Esophagus muscularis mucosa (tissue), 4 donors: ENCODE results near the gene TSSK2. TPM values are rescaled to one million over a fixed set of nuclear protein-coding genes. Genes with fewer than 3 reads are reported as not detected.

Source experiments
- DNase-seq: peaks from one replicate; pipeline ENCODE4 v3.0.0-alpha.2; 2017; ENCODE audit errors: extremely low spot score
- H3K27ac ChIP-seq, 4 donors: fragments of 200-600 bp; sonication (generic); replicated peaks in 1 of 4; 1 replicate in 3 of 4; 2 replicates in 1 of 4; pipeline ENCODE4 v1.5.1; 2016 to 2019; ENCODE audit warnings: mild to moderate bottlenecking in 1 of 4
- H3K27me3 ChIP-seq, 4 donors: fragments of 200-600 bp; sonication (generic); one replicate each; pipeline versions ENCODE4 v1.5.1 to v1.6.0; 2016 to 2019
- H3K36me3 ChIP-seq, 4 donors: fragments of 200-600 bp; sonication (generic); one replicate each; pipeline ENCODE4 v1.5.1; 2016 to 2019
- H3K4me1 ChIP-seq, 4 donors: fragments of 200-600 bp; sonication (generic); one replicate each; pipeline ENCODE4 v1.5.1; 2016 to 2019
- H3K4me3 ChIP-seq, 4 donors: fragments of 200-600 bp; sonication (generic); 1 replicate in 2 of 4; 2 replicates in 2 of 4; pipeline ENCODE4 v1.5.1; 2016 to 2019; ENCODE audit warnings: mild to moderate bottlenecking in 4 of 4, moderate library complexity in 1 of 4
- H3K9me3 ChIP-seq, 4 donors: fragments of 200-600 bp; sonication (generic); 1 replicate in 3 of 4; 2 replicates in 1 of 4; pipeline ENCODE4 v1.5.1; 2016 to 2019
- CTCF ChIP-seq, 3 experiments: fragments of 200-600 bp in 2 of 3; fragments of 450-650 bp in 1 of 3; sonication (generic) in 2 of 3; IDR thresholded peaks; one replicate each; pipeline ENCODE4 v1.5.1; 2017 to 2019; ENCODE audit warnings: antibody characterized with exemption in 3 of 3, mild to moderate bottlenecking in 2 of 3, moderate library complexity in 1 of 3
- EP300 ChIP-seq: sonication (generic); formaldehyde crosslinking; IDR thresholded peaks from one replicate; pipeline ENCODE4 v1.6.1; 2017; ENCODE audit warnings: antibody characterized with exemption
- POLR2A ChIP-seq: fragments of 450-650 bp; IDR thresholded peaks from one replicate; pipeline ENCODE4 v1.6.1; 2017; ENCODE audit warnings: antibody characterized with exemption, moderate library complexity, mild to moderate bottlenecking, low read depth
- POLR2AphosphoS5 ChIP-seq, 2 donors: sonication (generic); formaldehyde crosslinking; IDR thresholded peaks; one replicate each; pipeline ENCODE4 v1.6.1; 2017; ENCODE audit warnings: antibody characterized with exemption in 2 of 2
- WGBS: methylation state at CpG from one replicate; pipeline ENCODE4 v1.1.5; 2018; 5-methylcytosine and 5-hydroxymethylcytosine counted together
- intact Hi-C: fragments of 100-400 bp; cut with DNase I; formaldehyde crosslinking; loops from one replicate; pipeline ENCODE4 v1.15.1; 2023
- total RNA-seq, 4 donors: library from RNA; depleted of rRNA; stranded (reverse); fragments of >200 nt; gene quantifications; one replicate each; pipeline versions ENCODE4 v1.1.0 to v1.2.1, GENCODE V29; 2016

TSSK2 gene
- total RNA-seq, 4 donors from 2014 or later: not detected

DNA sequence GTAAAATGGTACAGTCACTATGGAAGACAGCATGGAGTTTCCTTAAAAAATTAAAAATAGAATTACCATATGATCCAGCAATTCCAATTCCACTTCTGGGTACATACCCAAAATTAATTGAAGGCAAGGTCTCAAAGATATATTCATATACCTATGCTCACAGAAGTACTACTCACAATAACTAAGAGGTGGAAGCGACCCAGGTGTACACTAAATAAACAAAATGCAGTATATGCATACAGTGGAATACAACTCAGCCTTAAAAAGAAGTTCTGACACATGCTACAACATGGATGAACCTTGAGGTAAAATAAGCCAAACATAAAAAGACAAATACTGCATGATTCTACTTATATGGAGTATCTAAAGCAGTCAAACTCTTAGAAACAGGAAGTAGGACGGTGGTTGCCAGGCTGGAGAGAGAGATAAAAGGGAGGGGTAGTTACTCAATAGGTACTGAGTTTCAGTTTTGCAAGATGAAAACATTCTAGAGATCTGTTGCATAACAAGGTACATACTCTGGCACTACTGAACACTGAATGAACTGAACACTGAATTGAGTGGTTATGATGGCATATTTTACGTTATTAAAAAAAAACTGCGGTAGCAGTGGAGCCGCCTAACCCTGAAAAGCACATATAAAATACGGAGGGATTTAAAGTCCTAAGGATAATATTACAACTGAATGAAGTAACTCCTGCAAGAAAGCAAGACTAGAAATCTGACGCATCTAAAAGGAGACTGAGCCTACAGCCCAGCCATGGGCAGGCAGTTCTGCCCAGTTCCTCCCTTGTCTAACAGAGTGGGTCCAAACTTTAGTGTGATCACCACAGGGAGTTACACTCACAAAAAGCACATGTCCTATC, 21.7 kb upstream of the TSSK2 start:
- TF ChIP-seq EP300 (no peak), POLR2AphosphoS5 (IDR thresholded peaks at IDR 0.05) (peak in 1 of 2 donors; percentile 52)
- 70% methylated on average over 7 of the region's 7 CpGs for WGBS
- H3K27me3 ChIP-seq: no peaks in the 10 kb centered on the region
- H3K27ac ChIP-seq: peak overlapping the region; percentile 1 to 42 (median 30)
- H3K9me3 ChIP-seq: no peaks in the 10 kb centered on the region
- no peak overlapping the region for H3K4me3 ChIP-seq
- H3K4me1 ChIP-seq: peaks cover 52 to 84% (median 77%) of the 10 kb centered on the region in 4 donors
- DNase-seq: no peak
- no peaks in the 10 kb centered on the region for H3K36me3 ChIP-seq
- intact Hi-C loops: no loop called here

DNA sequence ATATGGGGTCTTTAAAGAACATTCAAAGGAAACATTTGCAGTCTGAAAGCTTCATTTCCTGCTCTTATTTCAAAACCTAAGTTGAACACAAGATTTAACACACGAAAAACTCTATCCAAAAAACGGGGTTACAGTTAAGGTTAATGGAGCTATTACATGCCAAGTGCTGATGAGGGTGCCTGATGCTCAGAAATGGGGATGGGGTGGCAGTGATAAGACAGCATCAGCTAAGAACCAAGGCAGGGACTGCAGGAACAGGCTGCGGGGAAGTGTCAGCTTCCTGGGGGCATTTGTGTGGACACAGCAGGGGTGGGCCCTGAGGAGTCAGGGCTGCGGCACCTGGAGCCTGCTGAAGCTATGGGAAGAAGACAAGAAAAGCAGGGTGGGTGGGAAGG, 21.0 kb upstream of the TSSK2 start:
- Histone ChIP-seq H3K9me3 (no peaks in the 10 kb centered on the region), H3K27me3 (no peaks in the 10 kb centered on the region), H3K36me3 (no peaks in the 10 kb centered on the region), H3K4me3 (no peak overlapping the region), H3K27ac (peak overlapping the region in 3 of 4 donors; percentile 23 to 42 (median 38)), H3K4me1 (peaks cover 52 to 84% (median 77%) of the 10 kb centered on the region in 4 donors)
- intact Hi-C loops: no loop called here
- no peak for DNase-seq
- TF ChIP-seq POLR2AphosphoS5 (IDR thresholded peaks at IDR 0.05): no peak
- no peak for TF ChIP-seq POLR2A
- TF ChIP-seq EP300: no peak
- TF ChIP-seq CTCF (IDR thresholded peaks at IDR 0.05): no peak
- 67% methylated on average over 4 of the region's 4 CpGs for WGBS

GRCh38 chr22:19110646-19111045, 20.5 kb upstream of the TSSK2 start:
- intact Hi-C loops: no loop called here
- H3K4me3 ChIP-seq: no peak overlapping the region
- peaks cover 57 to 84% (median 77%) of the 10 kb centered on the region in 4 donors for H3K4me1 ChIP-seq
- H3K27me3 ChIP-seq: no peaks in the 10 kb centered on the region
- H3K9me3 ChIP-seq: no peaks in the 10 kb centered on the region
- TF ChIP-seq POLR2A (no peak), CTCF (IDR thresholded peaks at IDR 0.05) (no peak), EP300 (no peak)
- no peaks in the 10 kb centered on the region for H3K36me3 ChIP-seq
- H3K27ac ChIP-seq: no peak overlapping the region
- no peak for DNase-seq

- Histone ChIP-seq H3K36me3 (no peaks in the 10 kb centered on the region), H3K27me3 (no peaks in the 10 kb centered on the region), H3K4me3 (no peak overlapping the region), H3K4me1 (peaks cover 55 to 84% (median 77%) of the 10 kb centered on the region in 4 donors), H3K27ac (no peak overlapping the region), H3K9me3 (no peaks in the 10 kb centered on the region)
- intact Hi-C loops: no loop called here
- 81% methylated on average over 3 of the region's 3 CpGs for WGBS
- DNase-seq: no peak
- TF ChIP-seq POLR2AphosphoS5 (IDR thresholded peaks at IDR 0.05) (no peak), CTCF (IDR thresholded peaks at IDR 0.05) (no peak), EP300 (no peak), POLR2A (no peak)
Measured at GRCh38 chr22:19111140-19111539, 20.0 kb upstream of the TSSK2 start.

DNA sequence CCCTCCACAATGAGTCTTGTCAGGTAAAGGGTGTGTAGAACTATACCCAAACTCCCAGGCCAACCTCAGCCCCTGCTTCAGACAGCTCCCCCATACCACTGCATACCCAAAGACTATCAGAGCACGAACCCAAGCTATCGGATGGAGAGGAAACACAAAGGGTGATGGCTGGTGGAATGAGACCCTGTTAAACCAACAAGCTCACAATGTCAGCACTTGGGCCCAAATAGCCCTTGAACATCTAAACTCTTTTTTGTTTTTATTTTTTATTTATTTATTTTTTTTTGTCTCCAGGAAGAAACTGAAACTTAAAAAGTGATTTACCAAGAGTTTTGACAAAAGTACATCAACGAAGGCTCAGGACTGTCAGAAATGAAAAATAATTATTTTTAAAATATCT, 19.5 kb upstream of the TSSK2 start:
- Histone ChIP-seq H3K9me3 (no peaks in the 10 kb centered on the region), H3K27me3 (no peaks in the 10 kb centered on the region), H3K36me3 (no peaks in the 10 kb centered on the region), H3K4me3 (no peak overlapping the region), H3K27ac (no peak overlapping the region), H3K4me1 (peaks cover 55 to 84% (median 77%) of the 10 kb centered on the region in 4 donors)
- TF ChIP-seq EP300: no peak
- no peak for TF ChIP-seq POLR2A
- no peak for TF ChIP-seq CTCF (IDR thresholded peaks at IDR 0.05)
- TF ChIP-seq POLR2AphosphoS5 (IDR thresholded peaks at IDR 0.05): no peak
- 88% methylated on average over 3 of the region's 3 CpGs for WGBS
- intact Hi-C loops: no loop called here
- DNase-seq: no peak
